GM21737 (cell line): ENCODE data around the gene KIAA0319L.
"Not testable (repeated sequence)": the region's sequence is repeated elsewhere in the genome, so short reads cannot be mapped to it uniquely, and the experiment has no call there.

Experiments
- ATAC-seq: cut with Tn5 transposase; IDR thresholded peaks from one replicate; pipeline ENCODE4 v1.9.1; 2021; ENCODE audit warnings: mild to moderate bottlenecking, moderate library complexity; ENCODE audit not compliant: unreplicated experiment

The KIAA0319L gene

DNA sequence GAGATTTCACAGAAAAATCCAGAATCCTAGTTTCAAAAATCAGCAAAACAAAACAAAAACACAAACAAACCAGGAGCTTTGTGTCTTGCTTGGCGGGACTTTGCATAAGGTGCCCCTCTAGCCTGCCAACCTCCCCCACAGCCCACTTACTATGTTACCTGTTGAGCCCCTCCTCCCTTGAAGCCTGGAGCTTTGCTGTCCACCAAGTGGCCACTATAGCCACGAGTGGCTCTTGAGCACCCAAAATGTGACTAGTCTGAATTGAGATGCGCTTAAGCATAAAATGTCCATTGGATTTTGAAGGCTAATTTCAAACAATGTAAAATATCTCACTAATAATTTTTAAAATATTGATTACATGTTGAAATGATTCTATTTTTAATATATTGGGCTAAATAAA, 28.1 kb upstream of the KIAA0319L start:
- ATAC-seq = no peak

- ATAC-seq = not testable (repeated sequence)
These were observed 24.4 kb upstream of the KIAA0319L start for GRCh38 chr1:35581621-35582020.

- ATAC-seq = no peak
These were observed 23.8 kb upstream of the KIAA0319L start for GRCh38 chr1:35580949-35581388.

DNA sequence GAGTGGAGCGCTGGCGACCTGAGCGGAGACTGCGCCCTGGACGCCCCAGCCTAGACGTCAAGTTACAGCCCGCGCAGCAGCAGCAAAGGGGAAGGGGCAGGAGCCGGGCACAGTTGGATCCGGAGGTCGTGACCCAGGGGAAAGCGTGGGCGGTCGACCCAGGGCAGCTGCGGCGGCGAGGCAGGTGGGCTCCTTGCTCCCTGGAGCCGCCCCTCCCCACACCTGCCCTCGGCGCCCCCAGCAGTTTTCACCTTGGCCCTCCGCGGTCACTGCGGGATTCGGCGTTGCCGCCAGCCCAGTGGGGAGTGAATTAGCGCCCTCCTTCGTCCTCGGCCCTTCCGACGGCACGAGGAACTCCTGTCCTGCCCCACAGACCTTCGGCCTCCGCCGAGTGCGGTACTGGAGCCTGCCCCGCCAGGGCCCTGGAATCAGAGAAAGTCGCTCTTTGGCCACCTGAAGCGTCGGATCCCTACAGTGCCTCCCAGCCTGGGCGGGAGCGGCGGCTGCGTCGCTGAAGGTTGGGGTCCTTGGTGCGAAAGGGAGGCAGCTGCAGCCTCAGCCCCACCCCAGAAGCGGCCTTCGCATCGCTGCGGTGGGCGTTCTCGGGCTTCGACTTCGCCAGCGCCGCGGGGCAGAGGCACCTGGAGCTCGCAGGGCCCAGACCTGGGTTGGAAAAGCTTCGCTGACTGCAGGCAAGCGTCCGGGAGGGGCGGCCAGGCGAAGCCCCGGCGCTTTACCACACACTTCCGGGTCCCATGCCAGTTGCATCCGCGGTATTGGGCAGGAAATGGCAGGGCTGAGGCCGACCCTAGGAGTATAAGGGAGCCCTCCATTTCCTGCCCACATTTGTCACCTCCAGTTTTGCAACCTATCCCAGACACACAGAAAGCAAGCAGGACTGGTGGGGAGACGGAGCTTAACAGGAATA, 20.1 kb upstream of the KIAA0319L start:
- ATAC-seq = peak; percentile 64

DNA sequence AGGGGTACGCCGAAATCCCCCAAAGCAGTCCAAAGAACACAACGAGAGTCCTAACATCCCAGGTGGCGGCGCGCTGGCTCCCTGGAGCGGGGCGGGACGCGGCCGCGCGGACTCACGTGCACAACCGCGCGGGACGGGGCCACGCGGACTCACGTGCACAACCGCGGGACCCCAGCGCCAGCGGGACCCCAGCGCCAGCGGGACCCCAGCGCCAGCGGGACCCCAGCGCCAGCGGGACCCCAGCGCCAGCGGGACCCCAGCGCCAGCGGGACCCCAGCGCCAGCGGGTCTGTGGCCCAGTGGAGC, 19.5 kb upstream of the KIAA0319L start:
- ATAC-seq = not testable (repeated sequence)

DNA sequence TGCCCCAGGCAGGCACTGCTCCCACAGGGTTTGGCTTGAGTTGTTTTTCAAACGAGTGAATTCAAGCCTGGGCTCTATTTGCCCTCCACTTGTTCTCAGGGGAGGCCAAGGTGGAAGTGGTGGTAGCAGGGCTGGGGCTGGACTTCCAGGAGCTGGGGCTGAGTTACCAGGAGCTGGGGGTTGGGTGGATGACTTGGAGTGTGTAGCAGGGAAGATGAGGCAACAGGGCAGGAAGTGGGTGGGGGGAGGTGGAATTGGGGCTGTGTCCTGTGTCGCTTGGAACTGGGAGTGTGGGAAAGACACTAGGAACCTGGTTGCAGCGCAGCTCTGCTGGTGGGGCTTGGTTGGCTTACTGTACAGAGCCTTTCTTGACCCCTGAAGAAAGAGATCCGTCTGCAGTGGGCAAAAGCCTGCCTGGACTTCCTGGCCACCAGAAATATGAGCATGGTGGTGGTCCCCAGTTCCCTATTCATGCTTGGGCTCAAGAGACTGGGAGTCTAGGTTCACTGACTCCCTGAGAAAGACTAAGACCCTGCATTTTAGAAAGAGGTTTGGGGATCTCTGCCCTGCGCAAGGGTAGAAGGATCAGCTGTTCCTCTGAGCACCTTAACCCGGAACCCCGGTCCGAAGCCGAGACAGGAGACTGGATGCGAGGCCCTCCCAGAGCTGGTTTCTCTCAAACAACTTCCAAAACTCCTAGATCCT, 19.0 kb upstream of the KIAA0319L start:
- ATAC-seq = no peak

DNA sequence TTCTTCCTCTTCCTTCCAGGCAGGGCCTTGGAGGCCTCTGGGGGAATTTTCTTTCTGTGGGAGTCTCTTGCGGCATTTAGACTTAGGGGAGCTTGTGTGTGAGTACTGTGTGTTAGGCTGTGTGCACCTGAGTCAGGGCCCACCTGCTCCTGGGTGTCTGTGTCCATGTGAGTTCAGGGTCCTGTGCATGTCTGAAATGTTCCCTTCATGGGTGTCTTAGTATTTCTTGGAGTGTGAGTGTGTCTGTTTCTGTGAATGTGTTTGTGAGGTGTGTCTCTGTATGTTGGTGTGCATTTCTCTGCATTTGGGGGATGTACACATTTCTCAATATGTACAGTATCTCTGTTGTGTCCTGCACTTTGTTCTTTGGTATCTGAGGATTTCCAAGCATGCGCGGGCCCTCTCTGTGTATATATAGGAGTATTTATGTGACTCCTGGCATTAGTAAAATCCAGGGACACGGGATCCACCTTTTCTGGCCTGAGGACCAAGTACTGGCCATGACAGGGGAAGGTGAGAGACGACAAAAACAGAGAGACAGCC, 18.3 kb upstream of the KIAA0319L start:
- no peak for ATAC-seq

DNA sequence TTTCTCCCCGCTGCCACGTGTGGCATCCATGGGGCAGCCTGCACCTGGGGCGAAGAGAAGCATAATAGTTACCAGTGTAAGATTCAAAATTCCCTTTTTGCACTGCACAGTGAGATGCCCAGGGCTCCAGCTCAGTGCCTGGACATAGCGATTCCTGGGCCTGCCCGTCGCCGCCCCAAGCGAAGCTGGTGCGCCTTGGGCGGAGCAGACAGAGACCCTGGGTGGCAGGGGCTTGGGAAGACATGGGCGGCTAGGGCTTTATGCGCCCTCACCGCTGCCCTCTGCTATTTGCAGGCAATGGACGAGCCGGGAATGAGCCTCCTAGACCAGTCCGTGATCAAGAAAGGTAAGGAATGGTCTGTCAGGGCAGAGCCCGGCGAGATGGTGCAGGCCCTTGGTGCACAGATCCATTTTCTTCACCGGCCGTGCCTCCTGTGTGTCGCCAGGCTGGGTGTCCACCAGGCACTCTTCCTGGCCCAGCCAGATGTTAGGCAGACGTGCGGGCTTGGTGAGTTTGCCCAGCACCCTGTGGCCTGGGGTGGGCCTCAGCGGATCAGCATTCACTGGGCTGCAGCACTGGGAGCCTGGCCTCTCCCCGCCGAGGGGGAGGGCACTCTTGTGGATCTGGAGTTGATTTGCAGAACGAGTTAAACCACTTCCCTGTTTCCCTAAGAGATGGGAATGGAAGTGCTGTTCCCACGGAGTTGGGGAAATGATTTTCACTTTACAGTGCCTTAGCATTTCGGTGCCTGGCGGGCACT, 17.6 kb upstream of the KIAA0319L start:
- ATAC-seq = no peak

- ATAC-seq = no peak
These were observed 17.0 kb upstream of the KIAA0319L start for GRCh38 chr1:35574125-35574654.

GRCh38 chr1:35573198-35574124, 16.3 kb upstream of the KIAA0319L start, which contains the start of gene TFAP2E:
TSS of gene TFAP2E (plus strand) at chr1:35573314. CDS start at chr1:35573578, 264 bp downstream.
- no peak for ATAC-seq

- ATAC-seq = no peak
These were observed 15.1 kb upstream of the KIAA0319L start for GRCh38 chr1:35572296-35572695.

GRCh38 chr1:35571263-35571662, 14.1 kb upstream of the KIAA0319L start:
- no peak for ATAC-seq

GRCh38 chr1:35570589-35571137, 13.5 kb upstream of the KIAA0319L start:
- no peak for ATAC-seq

GRCh38 chr1:35569936-35570335, 12.7 kb upstream of the KIAA0319L start:
- ATAC-seq = no peak

GRCh38 chr1:35568975-35569395, 11.8 kb upstream of the KIAA0319L start:
- ATAC-seq = no peak

- no peak for ATAC-seq
These were observed 10.8 kb upstream of the KIAA0319L start for GRCh38 chr1:35567947-35568558.

GRCh38 chr1:35565742-35566133, 8.5 kb upstream of the KIAA0319L start:
- no peak for ATAC-seq

DNA sequence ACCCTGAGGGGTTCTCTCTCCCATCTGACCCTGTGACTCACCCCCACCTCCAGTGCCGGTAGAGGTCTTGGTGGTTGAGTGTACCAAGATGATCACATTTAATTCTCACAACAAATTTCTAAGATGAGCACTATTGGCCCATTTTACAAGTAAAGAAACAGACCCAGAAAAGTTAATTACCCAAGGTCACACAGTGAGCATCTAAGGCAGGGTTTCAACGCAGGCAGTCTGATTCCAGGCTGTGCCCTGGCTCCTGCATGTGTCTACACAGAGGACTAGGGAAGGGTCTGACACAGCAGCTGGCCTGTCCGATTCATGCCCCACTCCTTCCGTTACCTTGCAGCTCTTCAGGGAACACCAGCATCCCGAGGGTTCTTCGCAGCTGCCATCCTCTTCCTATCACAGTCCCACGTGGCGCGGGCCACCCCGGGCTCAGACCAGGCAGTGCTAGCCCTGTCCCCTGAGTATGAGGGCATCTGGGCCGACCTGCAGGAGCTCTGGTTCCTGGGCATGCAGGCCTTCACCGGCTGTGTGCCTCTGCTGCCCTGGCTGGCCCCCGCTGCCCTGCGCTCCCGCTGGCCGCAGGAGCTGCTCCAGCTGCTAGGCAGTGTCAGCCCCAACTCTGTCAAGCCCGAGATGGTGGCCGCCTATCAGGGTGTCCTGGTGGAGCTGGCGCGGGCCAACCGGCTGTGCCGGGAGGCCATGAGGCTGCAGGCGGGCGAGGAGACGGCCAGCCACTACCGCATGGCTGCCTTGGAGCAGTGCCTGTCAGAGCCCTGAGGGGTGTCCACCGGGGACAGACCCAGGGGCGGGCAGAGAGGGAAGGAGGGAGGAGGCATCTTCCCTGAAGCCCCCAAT, 7.9 kb upstream of the KIAA0319L start:
- no peak for ATAC-seq
